Progenitor cell of endocrine pancreas (in vitro differentiated cells): Measurements from ENCODE around the gene PRICKLE3. TPM values are rescaled to one million over a fixed set of nuclear protein-coding genes. Genes with fewer than 3 reads are reported as not detected.
"Not testable (repeated sequence)": the region's sequence is repeated elsewhere in the genome, so short reads cannot be mapped to it uniquely, and the experiment has no call there.

Experiments
- DNase-seq: peaks from one replicate; pipeline ENCODE4 v3.0.0; 2021; ENCODE audit warnings: low spot score; ENCODE audit not compliant: unreplicated experiment
- H3K27ac Mint-ChIP-seq: 2 replicates; pipeline ENCODE4 v1.8.0; 2021; ENCODE audit warnings: mild to moderate bottlenecking, moderate library complexity, mixed read lengths
- H3K27me3 Mint-ChIP-seq: 2 replicates; pipeline ENCODE4 v1.8.0; 2021; ENCODE audit warnings: mixed read lengths
- H3K36me3 Mint-ChIP-seq: 2 replicates; pipeline ENCODE4 v1.8.0; 2022; ENCODE audit warnings: mixed read lengths; ENCODE audit not compliant: insufficient read depth
- H3K4me1 Mint-ChIP-seq: 2 replicates; pipeline ENCODE4 v1.8.0; 2021; ENCODE audit warnings: low read depth, mixed read lengths
- H3K4me3 Mint-ChIP-seq: 2 replicates; pipeline ENCODE4 v1.8.0; 2021; ENCODE audit warnings: low read depth, mild to moderate bottlenecking, moderate library complexity, mixed read lengths
- H3K9me3 Mint-ChIP-seq: 2 replicates; pipeline ENCODE4 v1.8.0; 2021; ENCODE audit warnings: low read depth, mixed read lengths
- total RNA-seq: library from RNA; stranded (reverse); gene quantifications from 2 replicates; pipeline ENCODE4 v1.2.1, GENCODE V29; 2021
- TF ChIP-seq, protein P1 (sequence below): fragments of 200-600 bp; sonication (generic); IDR thresholded peaks from one replicate; pipeline ENCODE4 v1.5.0; 2021; ENCODE audit warnings: antibody characterized with exemption, mild to moderate bottlenecking; ENCODE audit not compliant: unreplicated experiment

Gene PRICKLE3
- total RNA-seq, 1 donor from 2014 or later: 6.2 TPM

DNA sequence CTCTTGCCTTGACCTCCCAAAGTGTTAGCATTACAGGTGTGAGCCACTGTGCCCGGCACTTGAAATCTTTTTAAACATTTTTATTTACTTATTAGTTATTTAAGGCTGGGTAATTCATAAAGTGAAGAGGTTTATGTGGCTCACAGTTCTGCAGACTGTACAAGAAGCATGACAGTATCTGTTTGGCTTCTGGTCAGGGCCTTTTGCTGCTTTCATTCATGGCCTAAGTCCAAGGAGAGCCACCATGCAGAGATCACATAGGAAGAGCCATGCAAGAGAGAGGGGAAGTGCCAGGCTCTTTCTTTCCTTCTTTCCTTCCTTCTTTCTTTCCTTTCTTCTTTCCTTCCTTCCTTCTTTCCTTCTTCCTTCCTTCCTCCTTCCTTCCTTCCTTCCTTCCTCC, 52.4 kb downstream of the PRICKLE3 start:
- H3K27ac Mint-ChIP-seq: no peak overlapping the region
- H3K27me3 Mint-ChIP-seq: no peaks in the 10 kb centered on the region
- TF ChIP-seq, protein P1, sequence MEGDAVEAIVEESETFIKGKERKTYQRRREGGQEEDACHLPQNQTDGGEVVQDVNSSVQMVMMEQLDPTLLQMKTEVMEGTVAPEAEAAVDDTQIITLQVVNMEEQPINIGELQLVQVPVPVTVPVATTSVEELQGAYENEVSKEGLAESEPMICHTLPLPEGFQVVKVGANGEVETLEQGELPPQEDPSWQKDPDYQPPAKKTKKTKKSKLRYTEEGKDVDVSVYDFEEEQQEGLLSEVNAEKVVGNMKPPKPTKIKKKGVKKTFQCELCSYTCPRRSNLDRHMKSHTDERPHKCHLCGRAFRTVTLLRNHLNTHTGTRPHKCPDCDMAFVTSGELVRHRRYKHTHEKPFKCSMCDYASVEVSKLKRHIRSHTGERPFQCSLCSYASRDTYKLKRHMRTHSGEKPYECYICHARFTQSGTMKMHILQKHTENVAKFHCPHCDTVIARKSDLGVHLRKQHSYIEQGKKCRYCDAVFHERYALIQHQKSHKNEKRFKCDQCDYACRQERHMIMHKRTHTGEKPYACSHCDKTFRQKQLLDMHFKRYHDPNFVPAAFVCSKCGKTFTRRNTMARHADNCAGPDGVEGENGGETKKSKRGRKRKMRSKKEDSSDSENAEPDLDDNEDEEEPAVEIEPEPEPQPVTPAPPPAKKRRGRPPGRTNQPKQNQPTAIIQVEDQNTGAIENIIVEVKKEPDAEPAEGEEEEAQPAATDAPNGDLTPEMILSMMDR: no peak
- no peaks in the 10 kb centered on the region for H3K4me1 Mint-ChIP-seq
- no peak for DNase-seq
- peaks cover 5% of the 10 kb centered on the region for H3K36me3 Mint-ChIP-seq
- H3K9me3 Mint-ChIP-seq: peaks cover 8% of the 10 kb centered on the region
- no peak overlapping the region for H3K4me3 Mint-ChIP-seq

DNA sequence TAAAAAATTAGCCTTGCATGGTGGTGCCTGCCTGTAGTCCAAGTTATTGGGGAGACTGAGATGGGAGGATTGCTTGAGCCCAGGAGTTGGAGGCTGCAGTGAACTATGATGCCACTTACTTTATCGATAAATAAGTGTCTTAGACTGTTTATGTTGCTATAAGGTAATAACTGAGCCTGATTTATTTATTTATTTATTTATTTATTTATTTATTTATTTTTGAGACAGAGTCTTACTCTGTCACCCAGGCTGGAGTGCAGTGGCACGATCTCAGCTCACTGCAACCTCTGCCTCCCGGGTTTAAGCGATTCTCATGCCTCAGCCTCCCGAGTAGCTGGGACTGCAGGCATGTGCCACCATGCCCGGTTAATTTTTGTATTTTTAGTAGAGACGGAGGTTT, 53.9 kb downstream of the PRICKLE3 start:
- H3K4me3 Mint-ChIP-seq, H3K4me1 Mint-ChIP-seq, H3K9me3 Mint-ChIP-seq, H3K27ac Mint-ChIP-seq, DNase-seq, H3K36me3 Mint-ChIP-seq, H3K27me3 Mint-ChIP-seq: not testable (repeated sequence)

DNA sequence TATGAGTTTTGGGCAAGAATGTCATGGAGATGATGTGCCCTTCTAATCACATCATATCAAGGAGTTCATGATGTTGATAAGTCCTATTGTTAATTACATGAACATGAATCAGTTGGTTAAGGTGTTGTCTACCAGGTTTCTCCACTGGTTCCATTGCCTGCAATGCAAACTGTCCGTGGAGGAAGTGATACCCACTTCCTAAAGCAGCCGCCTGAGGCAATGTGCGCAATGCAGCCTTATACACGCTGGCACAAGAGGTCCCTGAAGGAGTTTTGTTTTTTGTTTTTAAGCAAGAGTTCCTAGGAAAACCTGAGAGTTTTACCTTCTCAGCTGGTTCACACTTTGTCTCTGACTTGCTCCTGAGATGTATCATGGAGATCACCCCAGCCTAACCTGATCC, 56.7 kb downstream of the PRICKLE3 start:
- H3K4me3 Mint-ChIP-seq: no peak overlapping the region
- no peak overlapping the region for H3K27ac Mint-ChIP-seq
- H3K4me1 Mint-ChIP-seq: no peaks in the 10 kb centered on the region
- H3K9me3 Mint-ChIP-seq: peaks cover 3% of the 10 kb centered on the region
- H3K36me3 Mint-ChIP-seq: peaks cover 2% of the 10 kb centered on the region
- TF ChIP-seq, protein P1: no peak
- DNase-seq: no peak
- H3K27me3 Mint-ChIP-seq: no peaks in the 10 kb centered on the region

DNA sequence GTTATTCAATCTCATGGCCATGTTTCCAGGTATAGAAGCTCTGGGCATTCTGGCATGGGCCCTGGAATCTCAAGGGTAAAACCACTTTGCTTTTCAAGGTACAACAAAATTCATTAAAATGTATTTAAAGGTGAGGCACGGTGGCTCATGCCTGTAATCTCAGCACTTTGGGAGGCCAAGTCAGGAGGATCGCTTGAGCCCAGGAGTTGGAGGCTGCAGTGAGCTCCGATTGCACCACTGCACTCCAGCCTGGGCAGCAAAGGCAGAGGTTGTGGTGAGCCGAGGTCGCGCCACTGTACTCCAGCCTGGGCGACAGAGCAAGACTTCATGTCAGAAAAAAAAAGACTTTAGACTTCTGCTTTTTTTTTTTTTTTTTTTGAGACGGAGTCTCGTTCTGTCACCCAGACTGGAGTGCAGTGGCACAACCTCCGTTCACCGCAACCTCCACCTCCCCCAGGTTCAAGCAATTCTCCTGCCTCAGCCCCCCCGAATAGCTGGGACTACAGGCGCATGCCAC, 58.4 kb downstream of the PRICKLE3 start:
- H3K4me1 Mint-ChIP-seq, H3K36me3 Mint-ChIP-seq, H3K4me3 Mint-ChIP-seq, H3K27ac Mint-ChIP-seq, DNase-seq, H3K27me3 Mint-ChIP-seq, H3K9me3 Mint-ChIP-seq: not testable (repeated sequence)

Other genes with a start within 250 kb of the PRICKLE3 start
- gene OTUD5, start 228.8 kb downstream of the PRICKLE3 start, total RNA-seq: 52.5 and 53.3 TPM in 2 replicates
- gene KCND1, start 214.5 kb downstream of the PRICKLE3 start, total RNA-seq: 8.0 and 8.2 TPM in 2 replicates
- 89.9 and 98.4 TPM in 2 replicates for gene GRIPAP1, start 184.1 kb downstream of the PRICKLE3 start, total RNA-seq
- 39.7 and 40.8 TPM in 2 replicates for gene TFE3, start 143.0 kb downstream of the PRICKLE3 start, total RNA-seq
- 27.1 and 27.9 TPM in 2 replicates for gene CCDC120, start 127.4 kb downstream of the PRICKLE3 start, total RNA-seq
- gene PRAF2, start 112.4 kb downstream of the PRICKLE3 start, total RNA-seq: 22.6 and 24.1 TPM in 2 replicates
- 44.9 and 55.0 TPM in 2 replicates for gene WDR45, start 106.5 kb downstream of the PRICKLE3 start, total RNA-seq
- 15.6 and 16.5 TPM in 2 replicates for gene GPKOW, start 62.6 kb downstream of the PRICKLE3 start, total RNA-seq
- gene MAGIX, start 23.6 kb downstream of the PRICKLE3 start, total RNA-seq: 3.1 and 5.0 TPM in 2 replicates
- 3.9 and 6.3 TPM in 2 replicates for gene PLP2, start 14.5 kb downstream of the PRICKLE3 start, total RNA-seq
- gene SYP, start 13.8 kb upstream of the PRICKLE3 start, total RNA-seq: 10.1 and 11.4 TPM in 2 replicates
- 0.19 and 0.64 TPM in 2 replicates for gene CACNA1F, start 47.0 kb upstream of the PRICKLE3 start, total RNA-seq
- gene CCDC22, start 49.1 kb upstream of the PRICKLE3 start, total RNA-seq: 16.0 and 17.7 TPM in 2 replicates
- gene FOXP3, start 78.3 kb upstream of the PRICKLE3 start, total RNA-seq: 0.24 and 0.33 TPM in 2 replicates
- gene PPP1R3F, start 83.4 kb upstream of the PRICKLE3 start, total RNA-seq: 9.4 and 10.2 TPM in 2 replicates
- not detected in 2 replicates for gene GAGE10, start 117.3 kb upstream of the PRICKLE3 start, total RNA-seq
- not detected in 2 replicates for gene GAGE12J, start 135.7 kb upstream of the PRICKLE3 start, total RNA-seq
- gene GAGE13, start 145.2 kb upstream of the PRICKLE3 start, total RNA-seq: not detected in 2 replicates